Hippocampal formation (tissue), 2 donors: ENCODE results near the gene CHMP2A.

ENCODE experiments used
- DNase-seq, 2 donors: peaks; one replicate each; lab custom pipeline; 2025; lab: John Stamatoyannopoulos, UW

Gene CHMP2A

GRCh38 chr19:58538257-58539168 is 16.4 kb downstream of the CHMP2A start:
- DNase-seq = no peak

DNA sequence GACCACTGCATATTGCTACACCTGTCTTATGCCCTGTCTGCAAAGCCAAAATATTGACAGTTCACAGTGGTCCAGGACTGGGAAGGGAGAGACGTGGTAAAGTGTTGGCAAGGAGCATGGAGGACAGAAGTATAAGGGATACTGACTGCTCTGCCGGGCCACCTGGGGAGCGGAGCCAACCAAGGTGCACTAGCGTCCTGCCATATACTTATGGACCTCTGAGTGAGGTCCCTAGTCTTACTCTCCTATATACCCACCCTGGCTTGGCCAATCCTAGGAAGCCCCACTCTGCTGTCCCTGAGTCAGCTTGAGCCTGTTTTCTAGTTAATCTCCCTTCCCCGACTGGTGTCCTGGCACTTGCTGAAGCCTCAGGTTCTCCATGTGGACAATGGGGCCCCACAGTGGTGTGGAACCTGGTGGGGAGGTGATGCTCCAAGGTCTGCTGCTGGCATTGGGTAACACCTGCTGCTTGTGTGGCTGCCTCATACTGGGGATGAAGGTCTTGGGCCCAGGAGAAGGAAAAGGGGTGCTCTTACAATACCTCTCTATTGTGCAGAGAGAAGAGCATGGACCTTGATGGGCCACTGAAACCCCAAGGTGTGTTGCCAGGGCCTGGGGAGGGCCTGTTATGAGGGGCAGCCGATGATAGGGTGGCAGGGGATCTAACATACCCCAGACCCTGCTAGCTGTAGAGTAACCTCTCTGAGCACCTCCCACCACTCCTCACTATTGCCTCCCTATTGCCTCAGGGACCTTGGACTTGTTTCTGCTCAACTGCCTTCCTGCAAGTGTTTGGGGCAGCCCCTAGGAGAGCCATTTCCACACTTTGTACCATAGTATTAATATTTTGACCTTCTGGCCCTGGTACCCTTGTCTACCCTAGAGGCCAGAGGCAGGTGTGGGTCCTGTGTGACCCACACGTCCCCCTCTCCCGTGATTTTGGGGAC is 17.8 kb downstream of the CHMP2A start:
- DNase-seq = no peak

DNA sequence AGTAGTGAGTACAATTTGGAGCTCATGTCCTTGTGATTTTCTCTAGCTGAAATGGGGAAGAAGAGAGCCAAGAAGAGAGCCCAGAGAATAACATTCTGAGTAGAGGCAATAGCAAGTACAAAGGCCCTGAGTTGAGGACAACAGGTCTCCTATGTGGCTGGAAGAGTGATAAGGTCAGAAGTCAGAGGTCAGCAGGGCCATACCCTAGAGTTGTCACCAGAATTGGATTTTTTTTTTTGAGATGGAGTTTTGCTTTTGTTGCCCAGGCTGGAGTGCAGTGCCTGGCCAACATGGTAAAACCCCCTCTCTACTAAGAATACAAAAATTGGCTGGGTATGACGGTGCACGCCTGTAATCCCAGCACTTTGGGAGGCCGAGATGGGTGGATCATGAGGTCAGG is 19.0 kb downstream of the CHMP2A start:
- DNase-seq = no peak

- no peak for DNase-seq
These were observed 23.7 kb downstream of the CHMP2A start for GRCh38 chr19:58531034-58531840.

DNA sequence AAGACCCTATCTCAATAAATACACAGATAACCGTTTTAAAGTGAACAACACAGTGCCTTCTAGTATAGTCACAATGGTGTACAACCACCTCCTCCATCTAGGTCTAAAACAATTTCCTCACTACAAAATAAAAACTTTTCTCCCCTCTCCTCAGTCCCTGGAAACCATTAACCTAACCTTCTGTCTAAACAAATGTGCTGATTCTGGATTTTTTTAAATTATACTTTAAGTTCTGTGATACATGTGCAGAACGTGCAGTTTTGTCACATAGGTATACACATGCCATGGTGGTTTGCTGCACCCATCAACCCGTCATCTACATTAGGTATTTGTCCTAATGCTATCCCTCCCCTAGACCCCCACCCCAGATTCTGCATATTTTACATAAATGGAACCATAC is 25.5 kb downstream of the CHMP2A start:
- DNase-seq = no peak

GRCh38 chr19:58522709-58523108 is 32.2 kb downstream of the CHMP2A start:
- DNase-seq = no peak

DNA sequence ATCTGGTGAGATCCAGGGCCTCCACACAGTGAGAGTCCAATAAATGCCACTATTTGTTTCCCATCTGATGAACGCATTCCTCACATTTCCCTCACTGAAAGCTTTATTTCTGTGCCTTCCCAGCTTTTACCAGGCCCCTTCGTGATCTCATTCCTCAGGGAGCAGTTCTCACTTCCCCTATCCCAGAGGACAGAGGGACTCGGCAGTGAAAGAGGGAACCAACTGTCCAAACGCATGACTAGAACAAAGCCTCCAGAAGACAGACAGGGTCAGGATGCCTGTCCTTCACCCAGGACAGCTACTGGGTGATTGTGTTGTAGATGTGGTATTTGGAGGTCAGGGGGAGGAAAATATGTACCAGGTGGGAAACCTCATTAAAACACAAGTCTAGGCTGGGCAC is 33.3 kb downstream of the CHMP2A start:
- DNase-seq = no peak

- no peak for DNase-seq
These were observed 34.7 kb downstream of the CHMP2A start for GRCh38 chr19:58520257-58520599.

DNA sequence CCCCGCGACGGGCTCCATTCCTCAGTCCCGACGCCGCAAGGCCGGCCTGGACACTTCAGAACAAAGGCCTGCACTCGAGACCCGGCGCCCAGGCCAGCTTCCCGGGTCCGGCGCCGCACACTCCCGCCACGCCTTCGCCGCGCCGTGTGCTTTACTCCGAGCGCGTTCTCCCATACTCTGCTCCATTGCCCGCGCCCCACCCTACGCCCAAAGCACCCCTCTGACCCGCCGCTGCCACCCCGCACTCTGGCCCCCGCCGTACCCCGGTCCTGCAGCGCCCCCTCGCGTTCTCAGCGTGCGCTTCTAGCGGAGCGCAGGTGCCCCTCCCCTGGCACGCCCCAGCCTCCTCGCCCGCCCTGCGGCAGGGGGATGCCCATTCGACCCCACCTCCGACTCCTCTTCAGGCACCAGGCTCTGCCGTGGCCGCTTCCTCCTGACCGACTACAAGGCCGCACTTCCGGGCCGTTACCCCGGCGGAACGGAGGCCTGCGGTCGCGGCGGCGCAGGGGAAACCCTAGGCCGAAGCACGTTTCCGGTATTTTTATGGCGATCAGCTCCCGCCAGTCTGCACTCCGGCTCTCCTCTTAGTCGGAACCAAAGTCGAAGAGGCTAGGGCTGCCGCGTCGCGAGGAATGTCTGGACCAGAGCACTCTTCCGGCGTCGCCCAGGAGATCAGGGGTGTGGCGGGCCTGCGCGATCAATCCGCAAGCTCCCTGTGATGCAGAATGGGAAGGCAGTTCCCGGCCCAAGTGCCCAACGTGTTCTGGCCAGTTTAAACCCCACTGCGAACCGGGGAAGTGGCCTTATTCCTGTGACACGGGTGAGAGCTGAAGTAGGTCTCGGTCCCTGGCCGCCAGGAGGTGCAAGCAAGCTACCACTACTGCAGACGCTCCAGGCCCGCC is 35.3 kb downstream of the CHMP2A start, which contains the start of gene ZBTB45:
ZBTB45 (minus strand) TSS at position 456 of the 902 bp plus-strand sequence. CDS start 2,137 bp downstream, outside the sequence.
- peak; percentile 90 to 97 for DNase-seq

- peak; percentile 51 to 72 for DNase-seq
These were observed 35.9 kb downstream of the CHMP2A start for GRCh38 chr19:58519087-58519354.

DNA sequence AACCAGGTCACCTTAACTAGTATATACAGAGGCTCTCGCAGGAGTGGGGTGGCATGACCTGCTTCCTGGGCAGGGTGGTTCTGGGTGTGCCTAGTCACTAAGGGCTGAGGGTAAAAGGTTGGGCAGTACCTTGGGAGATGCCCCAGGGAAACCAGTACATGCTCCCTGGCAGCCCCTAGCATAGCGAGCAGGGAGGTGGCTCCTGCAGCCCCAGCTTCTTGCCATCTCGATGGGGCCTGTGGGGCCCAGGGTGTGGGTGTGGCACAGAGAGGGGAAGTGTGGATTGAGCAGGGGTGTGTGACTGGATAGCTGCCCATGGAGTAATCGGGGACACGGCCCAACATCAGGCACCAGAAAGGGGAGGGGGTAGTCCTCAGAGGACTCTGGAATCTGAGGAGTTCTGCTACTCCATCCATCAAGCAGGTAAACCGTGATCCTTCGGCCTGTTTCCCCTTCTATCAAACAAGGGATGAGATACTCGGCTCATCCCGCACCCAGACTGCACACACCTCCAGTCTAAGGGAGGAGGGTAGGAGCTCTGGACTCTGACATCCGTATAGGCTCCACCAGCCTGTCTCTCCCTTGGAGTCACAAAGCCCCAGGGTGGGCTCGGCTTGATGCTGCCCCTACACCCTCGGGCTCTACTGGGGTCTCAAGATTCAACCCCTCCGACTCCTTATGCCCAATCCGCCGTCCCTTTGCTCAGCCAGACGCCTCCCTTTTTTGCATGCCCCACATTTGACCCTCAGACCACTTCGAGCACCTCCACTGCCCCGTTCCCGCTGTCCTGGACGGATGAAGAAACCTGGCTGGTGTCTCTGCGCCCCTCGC is 36.4 kb downstream of the CHMP2A start:
- no peak for DNase-seq

DNA sequence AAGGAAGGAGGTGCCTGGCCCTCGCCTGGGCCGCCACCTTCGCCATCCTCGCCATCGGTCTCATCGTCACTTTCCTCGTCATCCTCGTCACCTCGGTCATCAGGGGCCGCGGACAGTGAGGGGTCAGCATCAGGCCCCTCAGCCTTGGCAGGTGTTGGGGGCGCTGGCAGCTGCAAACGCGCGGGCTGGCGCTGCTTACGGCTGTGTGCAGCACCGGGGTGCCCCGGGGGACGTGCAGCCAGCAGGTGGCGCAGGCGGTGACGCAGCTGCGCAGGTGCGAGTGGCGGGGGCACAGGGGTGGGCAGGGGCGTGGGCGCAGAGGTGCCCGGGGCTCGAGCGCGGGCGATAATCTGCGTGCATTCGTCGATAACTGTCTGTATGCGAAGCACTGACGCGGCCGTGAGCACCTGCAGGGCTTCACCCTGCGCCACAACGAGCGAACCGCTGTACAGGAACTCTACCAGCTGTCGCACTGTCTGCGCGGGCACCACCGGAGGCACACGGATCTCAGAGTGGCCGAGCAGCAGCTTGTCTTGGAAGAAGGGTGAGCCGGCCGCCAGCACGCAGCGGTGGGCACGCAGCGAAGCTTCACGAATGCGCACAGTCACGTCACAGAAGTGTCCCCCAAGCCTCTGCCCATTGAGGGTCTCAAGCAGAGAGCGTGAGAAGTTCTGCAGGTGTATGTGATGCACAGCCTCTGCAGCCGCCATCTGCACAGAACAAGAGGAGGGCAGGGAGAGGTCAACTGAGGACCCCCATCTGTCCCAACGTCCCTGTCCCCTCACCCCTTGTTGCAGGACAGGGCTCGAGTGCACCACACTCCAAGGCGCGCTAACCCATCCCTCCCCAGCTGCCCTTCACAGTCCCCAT is 37.7 kb downstream of the CHMP2A start:
- no peak for DNase-seq

DNA sequence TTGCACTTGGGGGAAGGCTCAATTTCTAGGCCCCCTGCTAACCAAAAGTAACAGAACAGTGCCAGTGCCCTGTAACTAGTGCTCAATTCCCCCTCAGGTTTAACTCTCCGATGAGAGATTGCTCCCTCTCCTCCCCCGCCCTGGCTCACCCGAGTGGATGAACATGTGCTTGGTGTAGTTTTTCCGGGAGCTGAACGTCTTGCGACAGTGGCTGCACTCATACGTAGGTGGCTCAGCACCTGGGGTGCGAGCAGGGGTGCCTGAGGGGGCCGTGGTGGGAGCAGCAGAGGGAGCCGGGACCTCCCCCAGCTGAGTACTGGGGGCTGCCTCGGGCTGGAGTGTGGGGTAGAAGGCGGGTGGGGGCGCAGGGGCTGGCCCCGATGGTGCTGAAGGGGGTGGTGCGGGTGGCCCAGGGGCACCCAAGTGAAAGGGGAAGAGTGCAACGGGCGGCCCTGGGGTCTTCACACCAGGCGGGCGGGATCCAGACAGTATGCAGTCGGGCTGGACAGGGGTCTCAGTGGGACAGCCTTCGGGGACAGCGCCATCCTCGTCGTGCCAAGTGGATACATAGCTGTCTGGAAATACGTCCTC is 38.6 kb downstream of the CHMP2A start:
- DNase-seq = no peak

- DNase-seq = no peak
These were observed 39.6 kb downstream of the CHMP2A start for GRCh38 chr19:58515259-58515658.

DNA sequence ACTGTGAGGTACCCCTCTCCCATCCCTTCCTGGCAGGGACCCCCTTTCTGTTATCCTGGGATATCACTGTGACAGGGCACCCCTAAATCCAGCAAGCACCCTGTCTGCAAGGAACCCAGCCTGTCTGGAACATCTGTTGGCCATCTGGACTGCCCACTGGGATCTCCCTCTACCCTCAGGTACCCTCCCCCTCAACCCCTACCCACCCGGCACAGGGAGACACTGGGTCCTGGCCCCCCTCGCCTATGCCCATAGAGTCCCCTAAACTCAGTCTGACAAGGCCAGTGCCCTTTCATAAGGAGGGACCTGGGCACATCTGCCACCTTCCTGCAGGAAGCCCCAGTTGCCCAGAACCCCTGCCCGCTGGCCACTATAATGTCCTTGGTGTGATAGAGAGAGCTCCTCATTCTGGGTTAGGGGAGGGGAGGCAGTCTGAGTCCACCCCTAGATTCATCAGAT is 40.3 kb downstream of the CHMP2A start:
- no peak for DNase-seq

DNA sequence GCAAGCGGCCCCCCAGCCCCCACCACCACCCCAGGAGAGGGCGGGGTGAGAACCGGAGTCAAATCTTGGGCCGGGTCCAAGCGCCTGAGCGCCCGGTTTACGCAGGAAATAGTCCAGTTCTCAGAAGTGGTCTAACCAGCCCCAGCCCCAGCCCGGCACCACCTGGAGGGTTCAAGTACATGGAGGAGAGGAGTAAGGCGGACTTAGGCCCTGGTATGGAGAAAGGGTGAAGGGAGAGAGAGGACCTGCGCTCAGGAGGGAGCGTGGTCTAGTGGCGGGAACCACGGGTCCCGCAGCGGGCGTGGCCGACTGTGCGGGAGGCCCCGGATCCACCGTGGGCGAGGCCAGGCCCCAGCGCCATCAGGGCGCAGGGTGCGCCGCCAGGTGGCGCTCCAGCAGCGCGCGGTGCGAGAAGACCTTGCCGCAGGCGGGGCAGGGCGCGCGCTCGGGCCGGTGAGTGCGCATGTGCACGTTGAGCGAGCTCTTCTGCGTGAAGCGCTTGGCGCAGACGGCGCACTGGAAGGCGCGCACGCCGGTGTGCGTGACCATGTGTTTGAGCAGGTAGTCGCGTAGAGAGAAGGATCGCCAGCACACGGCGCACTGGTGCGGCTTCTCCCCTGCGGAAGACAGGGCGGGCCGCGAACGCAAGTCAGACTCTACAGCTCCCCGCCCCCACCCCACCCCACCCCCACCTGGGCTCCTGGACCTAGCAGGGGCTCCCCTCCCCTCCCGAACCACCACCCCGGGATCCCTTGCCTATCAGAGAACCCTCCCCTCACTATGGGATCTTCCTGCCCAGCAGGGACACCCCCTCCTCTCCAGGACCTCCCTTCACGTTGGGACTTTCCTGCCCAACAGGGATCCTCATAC is 41.0 kb downstream of the CHMP2A start:
- DNase-seq = peak; percentile 26 to 63

GRCh38 chr19:58513213-58513693 is 41.7 kb downstream of the CHMP2A start:
- no peak for DNase-seq
